Thyroid gland (tissue), 4 donors: ENCODE results near the gene EFNA5. TPM values are rescaled to one million over a fixed set of nuclear protein-coding genes. Genes with fewer than 3 reads are reported as not detected.

Experiments
- DNase-seq, 2 donors: peaks; one replicate each; pipeline ENCODE4 v3.0.0-alpha.2; 2019
- H3K27ac ChIP-seq, 3 donors: fragments of 200-600 bp; sonication (generic); 1 replicate in 2 of 3; 2 replicates in 1 of 3; pipeline ENCODE4 v1.5.1; 2016 to 2019; ENCODE audit warnings: mild to moderate bottlenecking in 1 of 3, moderate library complexity in 1 of 3
- H3K27me3 ChIP-seq: fragments of 200-600 bp; sonication (generic); one replicate; pipeline ENCODE4 v1.5.1; 2019
- H3K36me3 ChIP-seq, 2 donors: fragments of 200-600 bp; sonication (generic); one replicate each; pipeline ENCODE4 v1.5.1; 2016 to 2019
- H3K4me1 ChIP-seq, 2 donors: fragments of 200-600 bp; sonication (generic); one replicate each; pipeline ENCODE4 v1.5.1; 2017 to 2019
- H3K4me3 ChIP-seq, 3 donors: fragments of 200-600 bp; sonication (generic); replicated peaks in 1 of 3; 1 replicate in 2 of 3; 2 replicates in 1 of 3; pipeline ENCODE4 v1.5.1; 2016; ENCODE audit warnings: mild to moderate bottlenecking in 1 of 3
- H3K9me3 ChIP-seq: fragments of 200-600 bp; sonication (generic); one replicate; pipeline ENCODE4 v1.5.1; 2017
- CTCF ChIP-seq, 6 experiments: fragments of 200-600 bp in 3 of 6; fragments of 450-650 bp in 3 of 6; sonication (generic) in 3 of 6; IDR thresholded peaks; one replicate each; pipeline ENCODE4 v1.5.1; 2016 to 2019; ENCODE audit warnings: antibody characterized with exemption in 6 of 6, mild to moderate bottlenecking in 2 of 6, inconsistent platforms in 1 of 6, moderate library complexity in 1 of 6
- POLR2A ChIP-seq, 2 donors: fragments of 450-650 bp; IDR thresholded peaks; one replicate each; pipeline ENCODE4 v1.6.1; 2017; ENCODE audit warnings: antibody characterized with exemption in 2 of 2, mild to moderate bottlenecking in 2 of 2, moderate library complexity in 1 of 2
- WGBS, 2 donors: methylation state at CpG; one replicate each; pipeline ENCODE4 v1.1.5; 2017; 5-methylcytosine and 5-hydroxymethylcytosine counted together
- intact Hi-C: fragments of 100-400 bp; cut with DNase I; formaldehyde crosslinking; loops from one replicate; pipeline ENCODE4 v1.15.1; 2023
- total RNA-seq, 4 donors: library from RNA; depleted of rRNA; stranded (reverse); fragments of >200 nt; gene quantifications; one replicate each; pipeline ENCODE4 v1.2.3, GENCODE V29; 2016

EFNA5 gene
- total RNA-seq, 4 donors from 2014 or later, result 5.7 to 17.2 (median 6.4) TPM

GRCh38 chr5:107696498-107696897 lies 25.8 kb upstream of the EFNA5 start:
- Histone ChIP-seq H3K4me1 (no peaks in the 10 kb centered on the region), H3K9me3 (no peaks in the 10 kb centered on the region), H3K27ac (no peak overlapping the region), H3K4me3 (no peak overlapping the region), H3K36me3 (no peaks in the 10 kb centered on the region), H3K27me3 (no peaks in the 10 kb centered on the region)
- DNase-seq, result no peak
- 69 to 74% methylated on average over 4 of the region's 4 CpGs for WGBS, 2 donors
- no peak for TF ChIP-seq CTCF (IDR thresholded peaks at IDR 0.05)
- intact Hi-C loops, result no loop called here

GRCh38 chr5:107696080-107696479 lies 25.3 kb upstream of the EFNA5 start:
- Histone ChIP-seq H3K4me3 (no peak overlapping the region), H3K9me3 (no peaks in the 10 kb centered on the region), H3K4me1 (no peaks in the 10 kb centered on the region), H3K27me3 (no peaks in the 10 kb centered on the region), H3K36me3 (no peaks in the 10 kb centered on the region), H3K27ac (no peak overlapping the region)
- DNase-seq, result no peak
- TF ChIP-seq CTCF (IDR thresholded peaks at IDR 0.05), result no peak
- no peak for TF ChIP-seq POLR2A (IDR thresholded peaks at IDR 0.05)
- WGBS, 2 donors, result 68 to 73% methylated on average over 4 of the region's 4 CpGs
- intact Hi-C loops, result no loop called here

GRCh38 chr5:107687937-107688336 lies 17.2 kb upstream of the EFNA5 start:
- Histone ChIP-seq H3K36me3 (no peaks in the 10 kb centered on the region), H3K4me3 (no peak overlapping the region), H3K27ac (no peak overlapping the region), H3K9me3 (no peaks in the 10 kb centered on the region), H3K4me1 (no peaks in the 10 kb centered on the region), H3K27me3 (no peaks in the 10 kb centered on the region)
- no peak for TF ChIP-seq CTCF (IDR thresholded peaks at IDR 0.05)
- TF ChIP-seq POLR2A (IDR thresholded peaks at IDR 0.05), result no peak
- no peak for DNase-seq
- 97 to 100% methylated on average over 3 of the region's 3 CpGs for WGBS, 2 donors
- intact Hi-C loops, result no loop called here

GRCh38 chr5:107687404-107687803 lies 16.7 kb upstream of the EFNA5 start:
- Histone ChIP-seq H3K27ac (no peak overlapping the region), H3K4me3 (no peak overlapping the region), H3K27me3 (no peaks in the 10 kb centered on the region), H3K4me1 (no peaks in the 10 kb centered on the region), H3K36me3 (no peaks in the 10 kb centered on the region), H3K9me3 (no peaks in the 10 kb centered on the region)
- TF ChIP-seq CTCF (IDR thresholded peaks at IDR 0.05) (no peak), POLR2A (IDR thresholded peaks at IDR 0.05) (no peak)
- intact Hi-C loops, result no loop called here
- no peak for DNase-seq
- 100% methylated on average over 1 of the region's 1 CpG for WGBS, 2 donors

- H3K27ac ChIP-seq, result no peak overlapping the region
- WGBS, 2 donors, result 32 to 45% methylated on average over 3 of the region's 3 CpGs
- H3K4me1 ChIP-seq, result no peaks in the 10 kb centered on the region
- no peak for DNase-seq
- H3K36me3 ChIP-seq, result no peaks in the 10 kb centered on the region
- no peak overlapping the region for H3K4me3 ChIP-seq
- intact Hi-C loops, result no loop called here
- H3K27me3 ChIP-seq, result no peaks in the 10 kb centered on the region
- TF ChIP-seq POLR2A (IDR thresholded peaks at IDR 0.05) (no peak), CTCF (IDR thresholded peaks at IDR 0.05) (no peak)
- H3K9me3 ChIP-seq, result no peaks in the 10 kb centered on the region
Measured at GRCh38 chr5:107682533-107682932, 11.8 kb upstream of the EFNA5 start.
